VCaP (cell line): ENCODE results near the gene LRIG1.

Source experiments
- H3K27ac ChIP-seq: fragments of 450-650 bp; 2 replicates; pipeline ENCODE4 v1.5.1; 2017
- CTCF ChIP-seq: fragments of 450-650 bp; conservative IDR thresholded peaks from 2 replicates; pipeline ENCODE4 v1.5.1; 2017; ENCODE audit warnings: mild to moderate bottlenecking, moderate library complexity

Gene LRIG1

GRCh38 chr3:66406831-66407610 lies 93.8 kb downstream of the LRIG1 start:
- TF ChIP-seq CTCF: no peak
- H3K27ac ChIP-seq: no peak overlapping the region

- no peak overlapping the region for H3K27ac ChIP-seq
- no peak for TF ChIP-seq CTCF
Measured at GRCh38 chr3:66406163-66406562, 94.7 kb downstream of the LRIG1 start.

- TF ChIP-seq CTCF: no peak
- no peak overlapping the region for H3K27ac ChIP-seq
Measured at GRCh38 chr3:66405701-66406091, 95.1 kb downstream of the LRIG1 start.

- TF ChIP-seq CTCF: no peak
- H3K27ac ChIP-seq: no peak overlapping the region
Measured at GRCh38 chr3:66404903-66405700, 95.7 kb downstream of the LRIG1 start.

GRCh38 chr3:66404197-66404596 lies 96.6 kb downstream of the LRIG1 start:
- TF ChIP-seq CTCF: no peak
- H3K27ac ChIP-seq: no peak overlapping the region

- no peak for TF ChIP-seq CTCF
- H3K27ac ChIP-seq: no peak overlapping the region
Measured at GRCh38 chr3:66403323-66403990, 97.4 kb downstream of the LRIG1 start.
